GM19023 (cell line): ENCODE data around the gene PI4KA.
"Not testable (repeated sequence)": the region's sequence is repeated elsewhere in the genome, so short reads cannot be mapped to it uniquely, and the experiment has no call there.

Experiments used
- ATAC-seq: cut with Tn5 transposase; IDR thresholded peaks from one replicate; pipeline ENCODE4 v1.9.1; 2021; ENCODE audit warnings: mild to moderate bottlenecking, moderate library complexity; ENCODE audit not compliant: unreplicated experiment

Gene PI4KA

GRCh38 chr22:20702175-20702545, 156.5 kb downstream of the PI4KA start:
- peak; percentile 4 for ATAC-seq

- ATAC-seq: peak; percentile 3
Measured at GRCh38 chr22:20701680-20702136, 156.9 kb downstream of the PI4KA start.

- not testable (repeated sequence) for ATAC-seq
Measured at GRCh38 chr22:20700347-20700746, 158.3 kb downstream of the PI4KA start.

- ATAC-seq: not testable (repeated sequence)
Measured at GRCh38 chr22:20699856-20700255, 158.8 kb downstream of the PI4KA start.

GRCh38 chr22:20697481-20698113, 161.0 kb downstream of the PI4KA start:
- not testable (repeated sequence) for ATAC-seq

- ATAC-seq: not testable (repeated sequence)
Measured at GRCh38 chr22:20696056-20696455, 162.6 kb downstream of the PI4KA start.

- ATAC-seq: not testable (repeated sequence)
Measured at GRCh38 chr22:20695205-20695604, 163.4 kb downstream of the PI4KA start.

GRCh38 chr22:20694256-20694655, 164.4 kb downstream of the PI4KA start:
- not testable (repeated sequence) for ATAC-seq

GRCh38 chr22:20692926-20693325, 165.7 kb downstream of the PI4KA start:
- ATAC-seq: not testable (repeated sequence)

GRCh38 chr22:20690586-20691317, 167.9 kb downstream of the PI4KA start:
- not testable (repeated sequence) for ATAC-seq

GRCh38 chr22:20687356-20688172, 171.0 kb downstream of the PI4KA start:
- ATAC-seq: not testable (repeated sequence)

- ATAC-seq: not testable (repeated sequence)
Measured at GRCh38 chr22:20685764-20686163, 172.8 kb downstream of the PI4KA start.

- ATAC-seq: not testable (repeated sequence)
Measured at GRCh38 chr22:20678792-20679435, 179.7 kb downstream of the PI4KA start.

- no peak for ATAC-seq
Measured at GRCh38 chr22:20677684-20678242, 180.8 kb downstream of the PI4KA start.

- ATAC-seq: not testable (repeated sequence)
Measured at GRCh38 chr22:20675613-20676012, 183.0 kb downstream of the PI4KA start.

GRCh38 chr22:20674998-20675397, 183.6 kb downstream of the PI4KA start:
- ATAC-seq: no peak

GRCh38 chr22:20673295-20674195, 185.1 kb downstream of the PI4KA start:
- no peak for ATAC-seq

- no peak for ATAC-seq
Measured at GRCh38 chr22:20672732-20673131, 185.9 kb downstream of the PI4KA start.

- ATAC-seq: no peak
Measured at GRCh38 chr22:20672082-20672424, 186.6 kb downstream of the PI4KA start.
